GM19395 (cell line): ENCODE results near the gene GALNT3.

Experiments used
- ATAC-seq: cut with Tn5 transposase; IDR thresholded peaks from one replicate; pipeline ENCODE4 v1.9.1; 2021; ENCODE audit warnings: mild to moderate bottlenecking, moderate library complexity; ENCODE audit not compliant: unreplicated experiment

The GALNT3 gene

GRCh38 chr2:165793779-165794535 is at the start of gene GALNT3:
Gene GALNT3 (minus strand): TSS chr2:165794247. CDS start chr2:165770700, 23,547 bp downstream.
- ATAC-seq: peak; percentile 34

GRCh38 chr2:165843351-165843750 is 49.3 kb upstream of the GALNT3 start:
- ATAC-seq: no peak

DNA sequence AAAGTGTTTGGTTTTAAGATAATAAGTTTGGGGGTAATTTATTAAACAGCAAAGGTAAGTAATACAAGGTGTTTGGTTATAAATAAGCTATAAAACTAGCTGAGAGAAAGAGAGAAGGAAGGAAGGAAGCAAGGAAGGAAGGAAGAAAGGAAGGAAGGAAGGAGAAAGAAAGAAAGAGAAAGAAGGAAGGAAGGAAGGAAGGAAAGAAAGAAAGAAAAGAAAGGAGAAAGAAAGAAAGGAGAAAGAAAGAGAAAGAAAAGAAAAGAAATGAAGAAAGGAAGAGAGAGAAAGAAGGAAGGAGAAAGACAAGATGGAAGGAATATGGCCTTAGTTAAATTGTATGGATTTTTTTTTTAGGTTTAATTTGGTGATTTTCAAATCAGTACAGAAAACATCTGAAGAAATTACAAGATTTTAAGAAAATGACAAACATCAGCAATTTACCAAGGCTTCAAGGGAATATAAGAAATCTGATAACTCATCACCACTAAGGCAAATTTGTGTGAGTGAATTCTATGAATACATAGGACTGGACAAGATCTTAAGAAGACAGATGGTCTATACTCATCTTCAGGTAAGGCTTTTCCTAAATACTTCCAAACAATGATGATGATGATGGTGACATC is 46.4 kb upstream of the GALNT3 start:
- ATAC-seq: no peak

DNA sequence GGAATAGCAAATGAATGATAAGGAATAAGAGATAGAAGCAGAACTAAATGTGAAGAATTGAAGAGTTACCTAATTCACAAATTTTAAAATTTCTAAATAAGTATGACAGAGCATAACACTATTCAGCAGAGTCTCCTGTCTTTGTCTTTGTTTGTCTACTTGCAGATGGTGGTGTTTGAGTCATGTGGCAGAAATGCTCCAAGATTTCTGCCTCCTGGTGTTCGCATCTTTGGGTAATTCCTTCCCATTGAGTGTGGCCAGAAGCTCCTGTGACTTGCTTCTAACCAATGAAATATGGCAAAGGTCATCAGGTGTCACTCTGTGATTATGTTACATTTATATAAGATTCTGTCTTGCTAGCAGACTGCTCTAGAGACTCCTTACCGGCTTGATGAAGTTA is 45.6 kb upstream of the GALNT3 start:
- no peak for ATAC-seq

DNA sequence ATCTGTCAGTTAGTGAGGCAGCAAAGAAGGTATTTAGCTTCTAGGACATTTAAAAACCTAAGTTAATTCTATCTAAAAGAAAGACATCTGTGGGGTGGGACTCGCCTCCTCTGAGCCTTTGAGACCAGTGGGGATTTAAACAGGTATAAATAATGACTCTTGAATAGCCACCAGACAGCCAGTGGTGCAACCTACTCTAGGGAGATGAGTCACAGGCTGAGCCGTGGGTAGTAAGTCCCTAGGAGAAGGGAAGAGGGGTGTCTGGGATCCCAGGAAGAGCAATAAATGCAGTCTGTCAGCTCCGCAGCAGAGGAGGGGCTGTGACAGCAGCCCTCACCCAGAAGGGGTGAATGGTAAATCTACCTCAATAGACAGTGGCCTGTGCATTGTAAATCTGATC is 43.1 kb upstream of the GALNT3 start:
- no peak for ATAC-seq

DNA sequence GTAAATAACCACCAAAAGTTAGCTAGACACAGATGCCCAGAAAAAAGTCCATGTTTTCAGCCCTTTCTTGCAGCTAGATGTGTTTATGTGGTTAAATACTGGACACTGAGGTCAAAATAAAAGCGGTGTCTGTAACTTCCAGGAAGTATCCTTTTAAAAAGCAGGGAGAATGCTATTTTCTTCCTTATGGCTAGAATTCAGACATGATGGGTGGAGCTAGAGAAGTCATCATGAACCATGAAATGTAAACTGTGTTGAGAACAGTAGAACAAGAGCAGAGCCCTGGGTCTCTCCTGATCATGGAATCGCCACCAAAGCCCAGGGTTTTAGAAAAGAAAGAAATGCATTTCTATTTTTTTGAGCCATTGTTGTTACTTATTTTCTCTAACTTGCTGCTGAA is 41.3 kb upstream of the GALNT3 start:
- ATAC-seq: no peak

GRCh38 chr2:165833156-165833555 is 39.1 kb upstream of the GALNT3 start:
- no peak for ATAC-seq

GRCh38 chr2:165827921-165828276 is 33.9 kb upstream of the GALNT3 start:
- peak; percentile 46 for ATAC-seq

- ATAC-seq: peak; percentile 91
Measured at GRCh38 chr2:165827016-165827920, 33.2 kb upstream of the GALNT3 start.

- no peak for ATAC-seq
Measured at GRCh38 chr2:165825041-165825440, 31.0 kb upstream of the GALNT3 start.

DNA sequence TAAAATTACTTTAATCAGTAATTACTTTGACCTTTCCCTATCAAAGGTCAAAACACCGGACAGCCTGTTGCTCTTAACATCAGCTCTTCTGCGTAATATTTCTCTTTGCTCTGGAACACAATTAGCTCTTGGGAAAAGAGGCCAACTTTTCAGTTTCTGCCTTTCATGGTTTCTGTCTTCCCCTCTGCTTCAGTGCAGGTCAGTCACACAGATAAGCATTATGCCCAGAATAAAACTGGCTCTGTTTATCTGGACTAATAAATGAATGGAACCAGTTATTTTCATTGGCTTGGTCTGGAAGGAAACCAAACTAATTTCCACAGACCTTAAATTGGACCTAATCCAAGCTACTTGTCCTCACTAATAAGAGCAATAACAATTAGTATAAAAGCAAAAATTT is 26.2 kb upstream of the GALNT3 start:
- no peak for ATAC-seq

GRCh38 chr2:165818920-165819319 is 24.9 kb upstream of the GALNT3 start:
- ATAC-seq: no peak

GRCh38 chr2:165815299-165816141 is 21.5 kb upstream of the GALNT3 start:
- ATAC-seq: peak; percentile 74

DNA sequence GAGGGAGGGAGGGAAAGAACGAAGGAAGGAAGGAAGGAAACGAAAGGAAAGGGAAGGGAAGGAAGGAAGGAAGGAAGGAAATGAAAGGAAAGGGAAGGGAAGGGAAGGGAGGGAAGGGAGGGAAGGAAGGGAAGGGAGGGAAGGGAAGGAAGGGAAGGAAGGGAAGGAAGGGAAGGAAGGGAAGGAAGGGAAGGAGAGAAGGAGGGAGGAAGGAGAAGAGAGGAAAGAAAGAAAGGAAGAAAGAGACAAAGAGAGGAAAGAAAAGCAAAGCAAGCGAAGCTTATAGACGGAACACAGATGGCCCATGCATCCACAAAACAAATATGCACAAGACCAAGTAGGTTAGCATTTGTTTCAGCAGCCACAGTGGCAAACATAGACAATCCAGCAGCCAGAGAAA is 20.4 kb upstream of the GALNT3 start:
- ATAC-seq: no peak

- ATAC-seq: no peak
Measured at GRCh38 chr2:165811592-165812370, 17.7 kb upstream of the GALNT3 start.

GRCh38 chr2:165810418-165810817 is 16.4 kb upstream of the GALNT3 start:
- ATAC-seq: no peak

- ATAC-seq: no peak
Measured at GRCh38 chr2:165804719-165805118, 10.7 kb upstream of the GALNT3 start.

GRCh38 chr2:165803123-165803760 is 9.2 kb upstream of the GALNT3 start:
- no peak for ATAC-seq

- ATAC-seq: no peak
Measured at GRCh38 chr2:165801176-165801575, 7.1 kb upstream of the GALNT3 start.
